SK-N-SH (cell line): Measurements from ENCODE around the gene PLCH1. TPM values are rescaled to one million over a fixed set of nuclear protein-coding genes. Genes with fewer than 3 reads are reported as not detected.

Experiments
- CTCF ChIA-PET: fragments of 300-600, 350-600 bp; formaldehyde crosslinking; extraction: SDS; loops from one replicate; lab custom pipeline; 2021; lab: Yijun Ruan, JAX
- POLR2A ChIA-PET: fragments of 350-600 bp; sonication (Branson Sonifier 250); formaldehyde crosslinking; extraction: SDS; loops from one replicate; lab custom pipeline; 2020; ENCODE audit warnings: antibody characterized with exemption, inconsistent platforms; lab: Yijun Ruan, JAX
- DNase-seq: peaks from one replicate; pipeline ENCODE4 v3.0.0; 2012
- H2AFZ ChIP-seq: fragments of 200-600 bp; sonication (generic); 2 replicates; pipeline ENCODE4 v1.8.1; 2016; ENCODE audit warnings: antibody characterized with exemption, mild to moderate bottlenecking, low read depth
- H3F3A ChIP-seq: fragments of 200-600 bp; sonication (generic); replicated peaks from 2 replicates; pipeline ENCODE3; 2016; ENCODE audit warnings: antibody characterized with exemption, mild to moderate bottlenecking; ENCODE audit not compliant: insufficient read depth
- H3K27ac ChIP-seq, 2 experiments: fragments of 200-500 bp in 1 of 2; fragments of 200-600 bp in 1 of 2; sonication (Bioruptor generic) in 1 of 2; sonication (generic), shearing (Covaris generic) in 1 of 2; 2 replicates each; pipeline versions ENCODE4 v1.5.1 to v1.6.1; 2014 to 2016; ENCODE audit warnings: low read depth in 2 of 2, inconsistent platforms in 1 of 2, low read length in 1 of 2, mild to moderate bottlenecking in 1 of 2, mixed read lengths in 1 of 2
- H3K27me3 ChIP-seq: fragments of 200-600 bp; sonication (generic), shearing (Covaris generic); 2 replicates; pipeline ENCODE4 v1.6.1; 2016; ENCODE audit warnings: mixed run types; ENCODE audit not compliant: insufficient read depth
- H3K36me3 ChIP-seq, 2 experiments: fragments of 200-500 bp in 1 of 2; fragments of 200-600 bp in 1 of 2; sonication (Bioruptor generic) in 1 of 2; sonication (generic) in 1 of 2; replicated peaks in 1 of 2; 2 replicates each; pipeline versions ENCODE3 to v1.5.1; 2014 to 2016; ENCODE audit warnings: low read length in 1 of 2, mild to moderate bottlenecking in 1 of 2; ENCODE audit not compliant: insufficient read depth in 2 of 2, control insufficient read depth in 1 of 2
- H3K4me1 ChIP-seq, 2 experiments: fragments of 200-500 bp in 1 of 2; fragments of 200-600 bp in 1 of 2; sonication (Bioruptor generic) in 1 of 2; sonication (generic), shearing (Covaris generic) in 1 of 2; 2 replicates each; pipeline versions ENCODE4 v1.5.1 to v1.6.1; 2014 to 2016; ENCODE audit warnings: low read depth in 1 of 2, low read length in 1 of 2, mixed run types in 1 of 2; ENCODE audit not compliant: insufficient read depth in 2 of 2, control insufficient read depth in 1 of 2
- H3K4me2 ChIP-seq: fragments of 200-600 bp; sonication (generic), shearing (Covaris generic); 2 replicates; pipeline ENCODE4 v1.6.1; 2017; ENCODE audit warnings: mixed run types
- H3K4me3 ChIP-seq, 2 experiments: fragments of 200-500 bp in 1 of 2; fragments of 200-600 bp in 1 of 2; sonication (Bioruptor generic) in 1 of 2; sonication (generic), shearing (Covaris generic) in 1 of 2; 2 replicates each; pipeline versions ENCODE4 v1.5.1 to v1.8.1; 2014 to 2016; ENCODE audit warnings: low read depth in 2 of 2, inconsistent platforms in 1 of 2, low read length in 1 of 2, mild to moderate bottlenecking in 1 of 2, mixed read lengths in 1 of 2, moderate library complexity in 1 of 2
- H3K79me2 ChIP-seq: fragments of 200-600 bp; sonication (generic); 2 replicates; pipeline ENCODE4 v1.8.1; 2017; ENCODE audit warnings: mild to moderate bottlenecking; ENCODE audit not compliant: insufficient read depth
- H3K9ac ChIP-seq: fragments of 200-600 bp; sonication (generic); 2 replicates; pipeline ENCODE4 v1.6.1; 2017; ENCODE audit warnings: mixed run types
- H3K9me2 ChIP-seq: fragments of 200-600 bp; sonication (generic); 2 replicates; pipeline ENCODE4 v1.6.1; 2017; ENCODE audit warnings: mixed run types
- H3K9me3 ChIP-seq: fragments of 200-600 bp; sonication (generic); 2 replicates; pipeline ENCODE4 v1.6.1; 2017; ENCODE audit warnings: mixed run types, mild to moderate bottlenecking, moderate library complexity
- H4K20me1 ChIP-seq: fragments of 200-600 bp; sonication (generic); 2 replicates; pipeline ENCODE4 v1.6.1; 2017; ENCODE audit warnings: mild to moderate bottlenecking, mixed run types; ENCODE audit not compliant: insufficient read depth
- EZH2phosphoT487 ChIP-seq: fragments of 200-600 bp; sonication (generic); IDR thresholded peaks from 2 replicates; pipeline ENCODE4 v1.6.1; 2017; ENCODE audit warnings: low read depth, mixed run types, mild to moderate bottlenecking, antibody characterized with exemption, moderate library complexity, borderline replicate concordance
- FOSL2 ChIP-seq: IDR thresholded peaks from 2 replicates; pipeline ENCODE4 v1.4.0; 2012; ENCODE audit warnings: low read depth, mild to moderate bottlenecking, moderate library complexity, borderline replicate concordance
- GABPA ChIP-seq: IDR thresholded peaks from 2 replicates; pipeline ENCODE4 v1.4.0; 2012; ENCODE audit warnings: low read depth, mild to moderate bottlenecking
- GATA2 ChIP-seq: sonication (generic); formaldehyde crosslinking; IDR thresholded peaks from 2 replicates; pipeline ENCODE4 v1.5.0; 2020; ENCODE audit warnings: mild to moderate bottlenecking, missing genetic modification reagents
- JUND ChIP-seq: IDR thresholded peaks from 2 replicates; pipeline ENCODE4 v1.4.0; 2012
- MEF2A ChIP-seq: IDR thresholded peaks from 2 replicates; pipeline ENCODE4 v1.4.0; 2012; ENCODE audit warnings: low read depth, borderline replicate concordance
- NFIC ChIP-seq: IDR thresholded peaks from 2 replicates; pipeline ENCODE4 v1.4.0; 2012; ENCODE audit warnings: borderline replicate concordance
- PBX3 ChIP-seq: IDR thresholded peaks from 2 replicates; pipeline ENCODE4; 2012
- RCOR1 ChIP-seq: fragments of 150-350 bp; IDR thresholded peaks from 2 replicates; pipeline ENCODE4 v1.6.1; 2017; ENCODE audit warnings: antibody characterized with exemption, low read length
- RXRA ChIP-seq: IDR thresholded peaks from 2 replicates; pipeline ENCODE4 v1.4.0; 2012; ENCODE audit warnings: low read depth, mild to moderate bottlenecking, borderline replicate concordance
- SIN3A ChIP-seq: IDR thresholded peaks from 2 replicates; pipeline ENCODE4 v1.6.1; 2012; ENCODE audit warnings: low read depth, mild to moderate bottlenecking, low read length, moderate library complexity, borderline replicate concordance
- SMC3 ChIP-seq: IDR thresholded peaks from 2 replicates; pipeline ENCODE4 v1.6.1; 2012; ENCODE audit warnings: low read depth, low read length, improper control_type of control experiment
- TAF1 ChIP-seq: IDR thresholded peaks from 2 replicates; pipeline ENCODE4 v1.6.1; 2012; ENCODE audit warnings: low read depth, mild to moderate bottlenecking, low read length, moderate library complexity, borderline replicate concordance
- TCF12 ChIP-seq: IDR thresholded peaks from 2 replicates; pipeline ENCODE4 v1.4.0; 2012
- TEAD4 ChIP-seq: IDR thresholded peaks from 2 replicates; pipeline ENCODE4 v1.4.0; 2012; ENCODE audit warnings: mild to moderate bottlenecking, borderline replicate concordance; ENCODE audit not compliant: insufficient read depth
- USF2 ChIP-seq: fragments of 150-350 bp; IDR thresholded peaks from 2 replicates; pipeline ENCODE4 v1.6.1; 2017; ENCODE audit warnings: antibody characterized with exemption, low read length, low read depth, borderline replicate concordance
- WGBS: methylation state at CpG from one replicate; pipeline ENCODE4 v1.1.6; 2017; ENCODE audit warnings: low lambda C conversion rate; 5-methylcytosine and 5-hydroxymethylcytosine counted together
- polyA plus RNA-seq, 3 experiments: library from polyadenylated mRNA; depleted of rRNA; stranded (reverse); fragments of >200 nt; gene quantifications; 2 replicates each; pipeline ENCODE4 v1.2.3, GENCODE V29; 2012
- TF ChIP-seq, protein P1 (sequence below): fragments of 200-600 bp; sonication (generic); IDR thresholded peaks from 2 replicates; pipeline ENCODE4 v1.6.1; 2017; ENCODE audit warnings: antibody characterized with exemption, mild to moderate bottlenecking, moderate library complexity
- TF ChIP-seq, protein P2 (sequence below): IDR thresholded peaks from 2 replicates; pipeline ENCODE4 v1.4.0; 2012; ENCODE audit warnings: low read depth, borderline replicate concordance

Gene PLCH1
- polyA plus RNA-seq, 1 of the 3 experiments (the other 2 are of a cell fraction): 0.26 TPM

GRCh38 chr3:155428563-155428962 lies 316.3 kb downstream of the PLCH1 start (continued):
- TF ChIP-seq PBX3: no peak

DNA sequence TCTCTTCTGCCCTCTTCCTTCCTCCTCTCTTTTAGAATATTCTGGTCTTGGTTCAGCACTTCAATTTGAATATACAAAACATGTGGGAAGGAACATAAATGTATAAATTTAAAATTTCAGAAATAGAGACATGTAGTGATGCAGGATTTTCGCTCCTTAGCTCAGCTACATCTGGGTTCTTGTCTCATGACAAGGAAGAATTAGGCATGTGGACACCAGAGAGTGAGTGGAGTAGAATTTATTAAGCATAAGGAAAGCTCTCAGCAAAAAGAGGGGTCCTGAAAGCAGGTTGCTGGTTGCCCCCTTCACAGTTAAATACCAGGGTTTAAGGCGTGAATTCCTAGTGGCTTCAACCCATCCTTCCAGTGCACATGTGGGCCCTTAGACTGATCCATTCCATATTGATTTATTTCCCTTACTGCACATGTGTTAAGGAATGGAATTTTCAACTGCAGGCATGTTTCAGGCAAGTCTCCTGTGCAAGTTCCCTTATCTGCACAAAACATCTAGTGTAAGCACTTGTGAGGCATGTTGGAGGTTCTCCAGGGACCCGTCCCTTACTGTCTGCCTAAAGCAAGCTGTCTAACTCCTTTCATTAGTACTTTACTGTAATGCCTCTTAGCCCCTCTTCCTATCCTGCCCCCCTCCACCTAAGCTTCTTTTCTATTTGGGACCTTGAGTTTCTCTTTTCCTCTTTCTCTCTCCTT lies 318.2 kb downstream of the PLCH1 start:
- Histone ChIP-seq H2AFZ (no peak overlapping the region), H3K36me3 (no peaks in the 10 kb centered on the region), H3K9ac (no peak overlapping the region), H4K20me1 (no peaks in the 10 kb centered on the region), H3K4me3 (no peak overlapping the region), H3K9me3 (no peaks in the 10 kb centered on the region), H3K27me3 (no peaks in the 10 kb centered on the region), H3F3A (no peaks in the 10 kb centered on the region), H3K27ac (no peak overlapping the region), H3K4me2 (no peak overlapping the region), H3K79me2 (no peaks in the 10 kb centered on the region), H3K4me1 (peaks cover 0 to 2% of the 10 kb centered on the region in 2 experiments; a peak in 1 of 4 replicates), H3K9me2 (no peaks in the 10 kb centered on the region)
- 45% methylated on average over 3 of the region's 3 CpGs for WGBS
- no peak for DNase-seq
- POLR2A ChIA-PET: no interaction called here
- TF ChIP-seq GATA2 (CRISPR knock-in tag) (no peak), TEAD4 (no peak)
- CTCF ChIA-PET: interaction anchor here (1.5 kb wide), 1 partner anchor 28 kb away, joined by 3 read pairs; no protein-coding TSS in a partner anchor

GRCh38 chr3:155425396-155425795 lies 319.5 kb downstream of the PLCH1 start:
- H3K36me3 ChIP-seq: no peaks in the 10 kb centered on the region
- no peak overlapping the region for H3K4me3 ChIP-seq
- H3K4me2 ChIP-seq: no peak overlapping the region
- H3K27me3 ChIP-seq: no peaks in the 10 kb centered on the region
- H3K27ac ChIP-seq: no peak overlapping the region
- H3K9me3 ChIP-seq: no peaks in the 10 kb centered on the region
- ChIA-PET CTCF (no interaction called here), POLR2A (no interaction called here)
- H3K9ac ChIP-seq: no peak overlapping the region
- no peak for DNase-seq
- no peak overlapping the region for H2AFZ ChIP-seq
- H3K79me2 ChIP-seq: no peaks in the 10 kb centered on the region
- H3K4me1 ChIP-seq: peaks cover 0 to 7% of the 10 kb centered on the region in 2 experiments; a peak in 2 of 4 replicates
- no peaks in the 10 kb centered on the region for H4K20me1 ChIP-seq
- H3F3A ChIP-seq: no peaks in the 10 kb centered on the region
- H3K9me2 ChIP-seq: no peaks in the 10 kb centered on the region
- 51% methylated on average over 2 of the region's 2 CpGs for WGBS
- TF ChIP-seq RCOR1: no peak
- no peak for TF ChIP-seq EZH2phosphoT487
- TF ChIP-seq PBX3: no peak
- TF ChIP-seq TAF1: no peak
- no peak for TF ChIP-seq TCF12
- no peak for TF ChIP-seq RXRA
- TF ChIP-seq GABPA: no peak
- TF ChIP-seq, protein P1, sequence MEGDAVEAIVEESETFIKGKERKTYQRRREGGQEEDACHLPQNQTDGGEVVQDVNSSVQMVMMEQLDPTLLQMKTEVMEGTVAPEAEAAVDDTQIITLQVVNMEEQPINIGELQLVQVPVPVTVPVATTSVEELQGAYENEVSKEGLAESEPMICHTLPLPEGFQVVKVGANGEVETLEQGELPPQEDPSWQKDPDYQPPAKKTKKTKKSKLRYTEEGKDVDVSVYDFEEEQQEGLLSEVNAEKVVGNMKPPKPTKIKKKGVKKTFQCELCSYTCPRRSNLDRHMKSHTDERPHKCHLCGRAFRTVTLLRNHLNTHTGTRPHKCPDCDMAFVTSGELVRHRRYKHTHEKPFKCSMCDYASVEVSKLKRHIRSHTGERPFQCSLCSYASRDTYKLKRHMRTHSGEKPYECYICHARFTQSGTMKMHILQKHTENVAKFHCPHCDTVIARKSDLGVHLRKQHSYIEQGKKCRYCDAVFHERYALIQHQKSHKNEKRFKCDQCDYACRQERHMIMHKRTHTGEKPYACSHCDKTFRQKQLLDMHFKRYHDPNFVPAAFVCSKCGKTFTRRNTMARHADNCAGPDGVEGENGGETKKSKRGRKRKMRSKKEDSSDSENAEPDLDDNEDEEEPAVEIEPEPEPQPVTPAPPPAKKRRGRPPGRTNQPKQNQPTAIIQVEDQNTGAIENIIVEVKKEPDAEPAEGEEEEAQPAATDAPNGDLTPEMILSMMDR: no peak
- TF ChIP-seq MEF2A: no peak
- TF ChIP-seq USF2: no peak
- no peak for TF ChIP-seq SIN3A
- no peak for TF ChIP-seq SMC3
- TF ChIP-seq, protein P2, sequence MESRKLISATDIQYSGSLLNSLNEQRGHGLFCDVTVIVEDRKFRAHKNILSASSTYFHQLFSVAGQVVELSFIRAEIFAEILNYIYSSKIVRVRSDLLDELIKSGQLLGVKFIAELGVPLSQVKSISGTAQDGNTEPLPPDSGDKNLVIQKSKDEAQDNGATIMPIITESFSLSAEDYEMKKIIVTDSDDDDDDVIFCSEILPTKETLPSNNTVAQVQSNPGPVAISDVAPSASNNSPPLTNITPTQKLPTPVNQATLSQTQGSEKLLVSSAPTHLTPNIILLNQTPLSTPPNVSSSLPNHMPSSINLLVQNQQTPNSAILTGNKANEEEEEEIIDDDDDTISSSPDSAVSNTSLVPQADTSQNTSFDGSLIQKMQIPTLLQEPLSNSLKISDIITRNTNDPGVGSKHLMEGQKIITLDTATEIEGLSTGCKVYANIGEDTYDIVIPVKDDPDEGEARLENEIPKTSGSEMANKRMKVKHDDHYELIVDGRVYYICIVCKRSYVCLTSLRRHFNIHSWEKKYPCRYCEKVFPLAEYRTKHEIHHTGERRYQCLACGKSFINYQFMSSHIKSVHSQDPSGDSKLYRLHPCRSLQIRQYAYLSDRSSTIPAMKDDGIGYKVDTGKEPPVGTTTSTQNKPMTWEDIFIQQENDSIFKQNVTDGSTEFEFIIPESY: no peak
- no peak for TF ChIP-seq FOSL2
- TF ChIP-seq GATA2 (CRISPR knock-in tag): no peak
- no peak for TF ChIP-seq JUND
- TF ChIP-seq NFIC: no peak
